Loucy (cell line): ENCODE measurements around the gene SPINT3.

Source experiments
- EZH2phosphoT487 ChIP-seq: fragments of 200-600 bp; IDR thresholded peaks from 2 replicates; pipeline ENCODE4 v1.6.1; 2018; ENCODE audit warnings: antibody characterized with exemption, mild to moderate bottlenecking, moderate library complexity, borderline replicate concordance
- TF ChIP-seq, protein P1 (sequence below): fragments of 200-600 bp; sonication (generic); conservative IDR thresholded peaks from 2 replicates; pipeline ENCODE4 v1.5.1; 2014; ENCODE audit warnings: mild to moderate bottlenecking, antibody characterized with exemption, low read length

DNA sequence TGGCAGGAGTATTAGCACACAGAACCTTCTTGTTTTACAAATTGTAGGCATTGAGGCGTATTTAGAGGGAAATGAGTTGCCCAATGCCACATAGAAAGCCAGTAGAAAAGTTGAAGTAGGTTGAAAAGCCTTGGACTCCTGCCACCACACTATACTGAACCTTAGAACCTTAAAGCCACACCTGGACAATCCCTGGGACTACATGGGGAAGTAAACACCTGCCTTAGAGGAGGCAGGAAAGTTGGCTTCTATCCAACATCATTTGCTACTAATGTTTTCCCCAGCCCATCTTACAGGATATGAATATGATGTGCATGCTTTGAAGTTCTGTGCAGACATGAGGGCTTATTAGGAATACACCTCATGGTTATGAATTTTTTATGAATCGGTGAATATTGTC, 37.0 kb upstream of the SPINT3 start:
- TF ChIP-seq, protein P1, sequence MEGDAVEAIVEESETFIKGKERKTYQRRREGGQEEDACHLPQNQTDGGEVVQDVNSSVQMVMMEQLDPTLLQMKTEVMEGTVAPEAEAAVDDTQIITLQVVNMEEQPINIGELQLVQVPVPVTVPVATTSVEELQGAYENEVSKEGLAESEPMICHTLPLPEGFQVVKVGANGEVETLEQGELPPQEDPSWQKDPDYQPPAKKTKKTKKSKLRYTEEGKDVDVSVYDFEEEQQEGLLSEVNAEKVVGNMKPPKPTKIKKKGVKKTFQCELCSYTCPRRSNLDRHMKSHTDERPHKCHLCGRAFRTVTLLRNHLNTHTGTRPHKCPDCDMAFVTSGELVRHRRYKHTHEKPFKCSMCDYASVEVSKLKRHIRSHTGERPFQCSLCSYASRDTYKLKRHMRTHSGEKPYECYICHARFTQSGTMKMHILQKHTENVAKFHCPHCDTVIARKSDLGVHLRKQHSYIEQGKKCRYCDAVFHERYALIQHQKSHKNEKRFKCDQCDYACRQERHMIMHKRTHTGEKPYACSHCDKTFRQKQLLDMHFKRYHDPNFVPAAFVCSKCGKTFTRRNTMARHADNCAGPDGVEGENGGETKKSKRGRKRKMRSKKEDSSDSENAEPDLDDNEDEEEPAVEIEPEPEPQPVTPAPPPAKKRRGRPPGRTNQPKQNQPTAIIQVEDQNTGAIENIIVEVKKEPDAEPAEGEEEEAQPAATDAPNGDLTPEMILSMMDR: no peak
- TF ChIP-seq EZH2phosphoT487: no peak
